GM04503 (cell line): ENCODE data around the gene SAP130.
A peak's percentile ranks its signal among the peaks of the same experiment; 100 is the strongest.
"Not testable (repeated sequence)": the region's sequence is repeated elsewhere in the genome, so short reads cannot be mapped to it uniquely, and the experiment has no call there.

Experiments used
- DNase-seq: peaks from one replicate; pipeline ENCODE4 v3.0.0-alpha.2; 2012; ENCODE audit warnings: low read depth

The SAP130 gene

GRCh38 chr2:127953128-127953718 lies 74.6 kb downstream of the SAP130 start:
- DNase-seq, result no peak

- no peak for DNase-seq
Measured at GRCh38 chr2:127951026-127951425, 76.8 kb downstream of the SAP130 start.

- DNase-seq, result no peak
Measured at GRCh38 chr2:127950264-127950663, 77.6 kb downstream of the SAP130 start.

- DNase-seq, result no peak
Measured at GRCh38 chr2:127945281-127945680, 82.6 kb downstream of the SAP130 start.

GRCh38 chr2:127943186-127943585 lies 84.7 kb downstream of the SAP130 start:
- DNase-seq, result no peak

- DNase-seq, result no peak
Measured at GRCh38 chr2:127942002-127942401, 85.9 kb downstream of the SAP130 start.

- DNase-seq, result no peak
Measured at GRCh38 chr2:127941461-127941860, 86.4 kb downstream of the SAP130 start.

GRCh38 chr2:127940641-127941040 lies 87.2 kb downstream of the SAP130 start:
- DNase-seq, result no peak

- no peak for DNase-seq
Measured at GRCh38 chr2:127935337-127935736, 92.5 kb downstream of the SAP130 start.

GRCh38 chr2:127932199-127932876 lies 95.5 kb downstream of the SAP130 start:
- DNase-seq, result peak; percentile 59

GRCh38 chr2:127929449-127929848 lies 98.4 kb downstream of the SAP130 start:
- no peak for DNase-seq

GRCh38 chr2:127927384-127927783 lies 100.5 kb downstream of the SAP130 start:
- DNase-seq, result no peak

GRCh38 chr2:127917916-127918315 lies 109.9 kb downstream of the SAP130 start:
- DNase-seq, result no peak

- DNase-seq, result no peak
Measured at GRCh38 chr2:127913808-127914457, 113.9 kb downstream of the SAP130 start.

GRCh38 chr2:127911737-127912136 lies 116.1 kb downstream of the SAP130 start:
- no peak for DNase-seq

- no peak for DNase-seq
Measured at GRCh38 chr2:127910415-127910814, 117.4 kb downstream of the SAP130 start.

- DNase-seq, result no peak
Measured at GRCh38 chr2:127909019-127909418, 118.8 kb downstream of the SAP130 start.

GRCh38 chr2:127907733-127908400 lies 120.0 kb downstream of the SAP130 start:
- DNase-seq, result not testable (repeated sequence)

GRCh38 chr2:127906206-127906926 lies 121.5 kb downstream of the SAP130 start:
- no peak for DNase-seq

- no peak for DNase-seq
Measured at GRCh38 chr2:127901339-127902056, 126.4 kb downstream of the SAP130 start.

GRCh38 chr2:127897531-127898211 lies 130.2 kb downstream of the SAP130 start:
- DNase-seq, result no peak
